Liver (tissue), 9 donors: ENCODE results near the gene FLYWCH2. TPM values are rescaled to one million over a fixed set of nuclear protein-coding genes. Genes with fewer than 3 reads are reported as not detected.

Experiments
- DNase-seq: peaks from one replicate; pipeline ENCODE4 v3.0.0-alpha.2; 2017; ENCODE audit warnings: low spot score
- H3K27ac ChIP-seq, 2 donors: one replicate each; pipeline ENCODE4 v1.7.0; 2013; ENCODE audit warnings: inconsistent platforms in 2 of 2, low read length in 2 of 2, control low read depth in 1 of 2, low read depth in 1 of 2, mild to moderate bottlenecking in 1 of 2
- H3K27me3 ChIP-seq, 4 donors: one replicate each; pipeline versions ENCODE4 v1.6.1 to v1.7.0; 2013; ENCODE audit warnings: low read length in 3 of 4, inconsistent platforms in 1 of 4, mild to moderate bottlenecking in 1 of 4, moderate library complexity in 1 of 4; ENCODE audit not compliant: control insufficient read depth in 4 of 4, insufficient read depth in 4 of 4
- H3K36me3 ChIP-seq, 4 donors: one replicate each; pipeline versions ENCODE4 v1.6.1 to v1.7.0; 2013; ENCODE audit warnings: low read length in 3 of 4, mild to moderate bottlenecking in 3 of 4, low read depth in 1 of 4, moderate library complexity in 1 of 4; ENCODE audit not compliant: control insufficient read depth in 4 of 4, insufficient read depth in 3 of 4
- H3K4me1 ChIP-seq, 4 donors: one replicate each; pipeline versions ENCODE4 v1.6.1 to v1.7.0; 2013; ENCODE audit warnings: low read length in 3 of 4, mild to moderate bottlenecking in 3 of 4, moderate library complexity in 1 of 4; ENCODE audit not compliant: control insufficient read depth in 4 of 4, insufficient read depth in 4 of 4
- H3K4me3 ChIP-seq, 3 donors: one replicate each; pipeline versions ENCODE4 v1.6.1 to v1.7.0; 2013; ENCODE audit warnings: low read length in 3 of 3, control low read depth in 1 of 3, low read depth in 1 of 3, mild to moderate bottlenecking in 1 of 3
- H3K9ac ChIP-seq, 2 donors: one replicate each; pipeline ENCODE4 v1.7.0; 2013; ENCODE audit warnings: low read length in 2 of 2, mild to moderate bottlenecking in 2 of 2, moderate library complexity in 2 of 2, control low read depth in 1 of 2, low read depth in 1 of 2
- H3K9me3 ChIP-seq, 4 donors: one replicate each; pipeline versions ENCODE4 v1.6.1 to v1.7.0; 2013; ENCODE audit warnings: low read length in 3 of 4; ENCODE audit not compliant: control insufficient read depth in 4 of 4
- CTCF ChIP-seq: fragments of 150-350 bp; IDR thresholded peaks from 2 replicates; pipeline ENCODE4 v1.5.1; 2017; ENCODE audit warnings: improper control_type of control experiment, low read depth, low read length; ENCODE audit not compliant: missing input control
- EGR1 ChIP-seq, 2 donors: IDR thresholded peaks; 2 replicates each; pipeline ENCODE4 v1.6.1; 2016 to 2018; ENCODE audit warnings: antibody characterized with exemption in 2 of 2, low read depth in 2 of 2
- FOXA1 ChIP-seq: IDR thresholded peaks from 2 replicates; pipeline ENCODE4 v1.6.1; 2016; ENCODE audit warnings: antibody characterized with exemption
- FOXA2 ChIP-seq: IDR thresholded peaks from 2 replicates; pipeline ENCODE4 v1.6.1; 2016; ENCODE audit warnings: antibody characterized with exemption
- GABPA ChIP-seq, 2 donors: IDR thresholded peaks in 1 of 2; conservative IDR thresholded peaks in 1 of 2; 2 replicates each; pipeline ENCODE4 v1.6.1; 2016; ENCODE audit warnings: antibody characterized with exemption in 2 of 2, mild to moderate bottlenecking in 1 of 2, moderate library complexity in 1 of 2
- HNF4A ChIP-seq, 2 donors: conservative IDR thresholded peaks; 2 replicates each; pipeline ENCODE4 v1.6.1; 2016; ENCODE audit warnings: antibody characterized with exemption in 2 of 2, mild to moderate bottlenecking in 2 of 2
- HNF4G ChIP-seq: IDR thresholded peaks from 2 replicates; pipeline ENCODE4 v1.6.1; 2016; ENCODE audit warnings: antibody characterized with exemption
- JUND ChIP-seq, 2 donors: IDR thresholded peaks; 2 replicates each; pipeline ENCODE4 v1.6.1; 2016; ENCODE audit warnings: antibody characterized with exemption in 2 of 2
- NR2F2 ChIP-seq: IDR thresholded peaks from 2 replicates; pipeline ENCODE4 v1.6.1; 2016; ENCODE audit warnings: antibody characterized with exemption
- RAD21 ChIP-seq, 2 donors: IDR thresholded peaks; 2 replicates each; pipeline ENCODE4 v1.6.1; 2016; ENCODE audit warnings: antibody characterized with exemption in 2 of 2, mild to moderate bottlenecking in 2 of 2
- RXRA ChIP-seq, 2 donors: IDR thresholded peaks; 2 replicates each; pipeline ENCODE4 v1.6.1; 2017 to 2018; ENCODE audit warnings: antibody characterized with exemption in 2 of 2, mild to moderate bottlenecking in 1 of 2
- SP1 ChIP-seq: IDR thresholded peaks from 2 replicates; pipeline ENCODE4 v1.6.1; 2018; ENCODE audit warnings: antibody characterized with exemption, mild to moderate bottlenecking
- TAF1 ChIP-seq: conservative IDR thresholded peaks from 2 replicates; pipeline ENCODE4 v1.6.1; 2016; ENCODE audit warnings: antibody characterized with exemption, mild to moderate bottlenecking
- YY1 ChIP-seq: IDR thresholded peaks from 2 replicates; pipeline ENCODE4 v1.6.1; 2016; ENCODE audit warnings: antibody characterized with exemption, mild to moderate bottlenecking
- WGBS: extraction: QIAGEN DNeasy Blood & Tissue Kit; methylation state at CpG from one replicate; pipeline ENCODE4 v1.1.7; 2013; 5-methylcytosine and 5-hydroxymethylcytosine counted together
- polyA plus RNA-seq, 2 donors: library from polyadenylated mRNA; stranded (reverse) in 1 of 2; unstranded in 1 of 2; fragments of 200-250 nt in 1 of 2; fragments of >200 nt in 1 of 2; fragmentation: Nextera tagmentation in 1 of 2; extraction: Ambion mirVana in 1 of 2; gene quantifications; one replicate each; pipeline versions ENCODE4 v1.2.1 to v1.2.3, GENCODE V29; 2013 to 2015
- total RNA-seq, 2 donors: library from RNA; depleted of rRNA; stranded (reverse); fragments of >200 nt; gene quantifications; one replicate each; pipeline ENCODE4 v1.2.3, GENCODE V29; 2014
- TF ChIP-seq, protein P1 (sequence below): IDR thresholded peaks from 2 replicates; pipeline ENCODE4 v1.6.1; 2016; ENCODE audit warnings: antibody characterized with exemption, mild to moderate bottlenecking
- TF ChIP-seq, protein P2 (sequence below): IDR thresholded peaks from 2 replicates; pipeline ENCODE4 v1.6.1; 2016; ENCODE audit warnings: antibody characterized with exemption
- TF ChIP-seq, protein P3 (sequence below): IDR thresholded peaks from 2 replicates; pipeline ENCODE4 v1.6.1; 2016; ENCODE audit warnings: antibody characterized with exemption
- TF ChIP-seq, protein P4 (sequence below): IDR thresholded peaks from 2 replicates; pipeline ENCODE4 v1.6.1; 2016; ENCODE audit warnings: antibody characterized with exemption
- donor health status: healthy.
- donor health status: healthy.
- donor health status: healthy.
- donor health status: healthy.
- donor health status: healthy.

Gene FLYWCH2
- total and polyA plus RNA-seq, 4 donors, result 4.9 to 21.0 (median 8.6) TPM

DNA sequence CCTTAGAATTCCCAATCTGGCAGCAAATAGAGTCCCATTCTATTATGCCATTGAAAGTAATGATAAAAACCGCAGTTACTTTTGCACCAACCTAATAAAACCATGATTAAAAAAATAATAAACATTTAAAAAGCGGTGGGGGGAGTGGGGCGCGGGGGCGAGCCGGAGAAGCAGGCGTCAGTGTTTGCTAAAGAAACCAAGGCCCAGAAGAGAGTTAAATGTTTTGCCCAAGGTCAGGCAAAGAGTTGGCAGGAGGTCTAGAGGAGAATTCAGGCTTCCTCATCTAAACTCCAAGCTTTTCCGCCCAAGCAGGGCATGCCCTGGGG is 15.4 kb upstream of the FLYWCH2 start:
- Histone ChIP-seq H3K9ac (peak overlapping the region in 1 of 2 donors; percentile 74), H3K9me3 (no peaks in the 10 kb centered on the region), H3K27ac (peak overlapping the region; percentile 85 to 93), H3K4me1 (peaks cover 3 to 5% (median 5%) of the 10 kb centered on the region in 4 donors), H3K36me3 (no peaks in the 10 kb centered on the region), H3K4me3 (peak overlapping the region; percentile 57 to 87 (median 83)), H3K27me3 (no peaks in the 10 kb centered on the region)
- no peak for DNase-seq
- 29% methylated on average over 8 of the region's 8 CpGs for WGBS
- TF ChIP-seq, protein P1, sequence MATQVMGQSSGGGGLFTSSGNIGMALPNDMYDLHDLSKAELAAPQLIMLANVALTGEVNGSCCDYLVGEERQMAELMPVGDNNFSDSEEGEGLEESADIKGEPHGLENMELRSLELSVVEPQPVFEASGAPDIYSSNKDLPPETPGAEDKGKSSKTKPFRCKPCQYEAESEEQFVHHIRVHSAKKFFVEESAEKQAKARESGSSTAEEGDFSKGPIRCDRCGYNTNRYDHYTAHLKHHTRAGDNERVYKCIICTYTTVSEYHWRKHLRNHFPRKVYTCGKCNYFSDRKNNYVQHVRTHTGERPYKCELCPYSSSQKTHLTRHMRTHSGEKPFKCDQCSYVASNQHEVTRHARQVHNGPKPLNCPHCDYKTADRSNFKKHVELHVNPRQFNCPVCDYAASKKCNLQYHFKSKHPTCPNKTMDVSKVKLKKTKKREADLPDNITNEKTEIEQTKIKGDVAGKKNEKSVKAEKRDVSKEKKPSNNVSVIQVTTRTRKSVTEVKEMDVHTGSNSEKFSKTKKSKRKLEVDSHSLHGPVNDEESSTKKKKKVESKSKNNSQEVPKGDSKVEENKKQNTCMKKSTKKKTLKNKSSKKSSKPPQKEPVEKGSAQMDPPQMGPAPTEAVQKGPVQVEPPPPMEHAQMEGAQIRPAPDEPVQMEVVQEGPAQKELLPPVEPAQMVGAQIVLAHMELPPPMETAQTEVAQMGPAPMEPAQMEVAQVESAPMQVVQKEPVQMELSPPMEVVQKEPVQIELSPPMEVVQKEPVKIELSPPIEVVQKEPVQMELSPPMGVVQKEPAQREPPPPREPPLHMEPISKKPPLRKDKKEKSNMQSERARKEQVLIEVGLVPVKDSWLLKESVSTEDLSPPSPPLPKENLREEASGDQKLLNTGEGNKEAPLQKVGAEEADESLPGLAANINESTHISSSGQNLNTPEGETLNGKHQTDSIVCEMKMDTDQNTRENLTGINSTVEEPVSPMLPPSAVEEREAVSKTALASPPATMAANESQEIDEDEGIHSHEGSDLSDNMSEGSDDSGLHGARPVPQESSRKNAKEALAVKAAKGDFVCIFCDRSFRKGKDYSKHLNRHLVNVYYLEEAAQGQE, result no peak
- TF ChIP-seq NR2F2 (no peak), FOXA2 (no peak), FOXA1 (no peak), GABPA (IDR thresholded peaks at IDR 0.05 in 1 of 2, conservative IDR thresholded peaks at IDR 0.05 in 1 of 2) (no peak), YY1 (no peak), JUND (IDR thresholded peaks at IDR 0.05) (no peak), RXRA (IDR thresholded peaks at IDR 0.05) (no peak), SP1 (no peak), TAF1 (no peak), CTCF (no peak), HNF4G (no peak), EGR1 (IDR thresholded peaks at IDR 0.05; ENCODE audit: low read depth in 2 of 2) (no peak), RAD21 (IDR thresholded peaks at IDR 0.05) (no peak), HNF4A (conservative IDR thresholded peaks at IDR 0.05) (no peak)
- TF ChIP-seq, protein P2, sequence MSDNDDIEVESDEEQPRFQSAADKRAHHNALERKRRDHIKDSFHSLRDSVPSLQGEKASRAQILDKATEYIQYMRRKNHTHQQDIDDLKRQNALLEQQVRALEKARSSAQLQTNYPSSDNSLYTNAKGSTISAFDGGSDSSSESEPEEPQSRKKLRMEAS, result no peak
- TF ChIP-seq, protein P3, sequence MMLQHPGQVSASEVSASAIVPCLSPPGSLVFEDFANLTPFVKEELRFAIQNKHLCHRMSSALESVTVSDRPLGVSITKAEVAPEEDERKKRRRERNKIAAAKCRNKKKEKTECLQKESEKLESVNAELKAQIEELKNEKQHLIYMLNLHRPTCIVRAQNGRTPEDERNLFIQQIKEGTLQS, result no peak
- TF ChIP-seq, protein P4, sequence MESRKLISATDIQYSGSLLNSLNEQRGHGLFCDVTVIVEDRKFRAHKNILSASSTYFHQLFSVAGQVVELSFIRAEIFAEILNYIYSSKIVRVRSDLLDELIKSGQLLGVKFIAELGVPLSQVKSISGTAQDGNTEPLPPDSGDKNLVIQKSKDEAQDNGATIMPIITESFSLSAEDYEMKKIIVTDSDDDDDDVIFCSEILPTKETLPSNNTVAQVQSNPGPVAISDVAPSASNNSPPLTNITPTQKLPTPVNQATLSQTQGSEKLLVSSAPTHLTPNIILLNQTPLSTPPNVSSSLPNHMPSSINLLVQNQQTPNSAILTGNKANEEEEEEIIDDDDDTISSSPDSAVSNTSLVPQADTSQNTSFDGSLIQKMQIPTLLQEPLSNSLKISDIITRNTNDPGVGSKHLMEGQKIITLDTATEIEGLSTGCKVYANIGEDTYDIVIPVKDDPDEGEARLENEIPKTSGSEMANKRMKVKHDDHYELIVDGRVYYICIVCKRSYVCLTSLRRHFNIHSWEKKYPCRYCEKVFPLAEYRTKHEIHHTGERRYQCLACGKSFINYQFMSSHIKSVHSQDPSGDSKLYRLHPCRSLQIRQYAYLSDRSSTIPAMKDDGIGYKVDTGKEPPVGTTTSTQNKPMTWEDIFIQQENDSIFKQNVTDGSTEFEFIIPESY, result no peak
